K562 (cell line): ENCODE results near the gene TMEM127. TPM values are rescaled to one million over a fixed set of nuclear protein-coding genes. Genes with fewer than 3 reads are reported as not detected.

Experiments used
- ATAC-seq: fragments of 200-7000 bp; cut with Tn5 transposase; 3 replicates; pipeline ENCODE4 v1.9.1; 2020; ENCODE audit warnings: moderate library complexity
- BruUV-seq: library from RNA; stranded (reverse); fragments of 400-500 nt; replicated peaks from 2 replicates; lab custom pipeline; 2021; lab: Mats Ljungman, UMichigan
- CTCF ChIA-PET: fragments of 300-600 bp; formaldehyde crosslinking; extraction: SDS; loops from one replicate; lab custom pipeline; 2021; ENCODE audit warnings: low intra/inter-chr PET ratio; lab: Yijun Ruan, JAX
- POLR2A ChIA-PET: fragments of 300-600, 350-650 bp; sonication (Branson Sonifier 250); formaldehyde crosslinking; extraction: SDS; loops from one replicate; lab custom pipeline; 2021; ENCODE audit warnings: antibody characterized with exemption, inconsistent platforms; lab: Yijun Ruan, JAX
- DNase-seq, 4 experiments: peaks; one replicate each; pipeline versions ENCODE4 v3.0.0 to v3.0.0-alpha.2; 2011 to 2018; ENCODE audit warnings: low spot score in 3 of 4, mixed read lengths in 3 of 4; ENCODE audit errors: extremely low read depth in 1 of 4
- FAIRE-seq: peaks from 2 replicates; lab custom pipeline; 2011; peaks lifted over from hg19 to GRCh38; lab: Jason Lieb, UNC
- H2AFZ ChIP-seq: 2 replicates; pipeline ENCODE4 v1.6.0; 2011; ENCODE audit warnings: low read depth, low read length, control low read depth, inconsistent platforms
- H3K27ac ChIP-seq: fragments of 200-600 bp; 3 replicates; pipeline ENCODE4 v1.8.0; 2011; ENCODE audit warnings: low read depth, mild to moderate bottlenecking, control low read depth, inconsistent platforms, low read length, moderate library complexity, mixed read lengths; ENCODE audit errors: extremely low read depth
- H3K27me3 ChIP-seq, 2 experiments: fragments of 300-600 bp in 1 of 2; 2 replicates in 1 of 2; 3 replicates in 1 of 2; pipeline versions ENCODE4 v1.6.0 to v1.8.0; 2011; ENCODE audit warnings: inconsistent platforms in 2 of 2, low read length in 2 of 2, mild to moderate bottlenecking in 1 of 2, mixed read lengths in 1 of 2, moderate library complexity in 1 of 2; ENCODE audit not compliant: control insufficient read depth in 2 of 2, insufficient read depth in 2 of 2
- H3K36me3 ChIP-seq: fragments of 300-600 bp; 3 replicates; pipeline ENCODE4 v1.8.0; 2011; ENCODE audit warnings: mild to moderate bottlenecking, low read length, inconsistent platforms; ENCODE audit not compliant: control insufficient read depth, insufficient read depth
- H3K4me1 ChIP-seq, 2 experiments: fragments of 200-600 bp in 1 of 2; replicated peaks in 1 of 2; 2 replicates in 1 of 2; 3 replicates in 1 of 2; pipeline versions ENCODE4 v1.5.1 to v1.8.0; 2011; ENCODE audit warnings: inconsistent platforms in 2 of 2, low read length in 2 of 2, mild to moderate bottlenecking in 1 of 2, mixed read lengths in 1 of 2, moderate library complexity in 1 of 2; ENCODE audit not compliant: control insufficient read depth in 2 of 2, insufficient read depth in 2 of 2
- H3K4me2 ChIP-seq: 2 replicates; pipeline ENCODE4 v1.6.1; 2011; ENCODE audit warnings: low read length, control low read depth, inconsistent platforms, mixed read lengths; ENCODE audit not compliant: insufficient read depth
- H3K4me3 ChIP-seq: fragments of 200-600 bp; sonication (generic), shearing (Covaris generic); 2 replicates; pipeline ENCODE4 v1.5.1; 2016; ENCODE audit warnings: control low read depth, inconsistent platforms
- H3K79me2 ChIP-seq: fragments of 200-600 bp; 3 replicates; pipeline ENCODE4 v1.8.0; 2011; ENCODE audit warnings: low read length, inconsistent platforms; ENCODE audit not compliant: control insufficient read depth, insufficient read depth
- H3K9ac ChIP-seq, 2 experiments: 2 replicates each; pipeline versions ENCODE4 v1.6.0 to v1.6.1; 2011; ENCODE audit warnings: low read depth in 2 of 2, low read length in 2 of 2, control low read depth in 1 of 2, inconsistent platforms in 1 of 2, mild to moderate bottlenecking in 1 of 2, mixed read lengths in 1 of 2; ENCODE audit not compliant: insufficient read depth in 1 of 2
- H3K9me1 ChIP-seq: one replicate; pipeline ENCODE4 v1.6.0; 2011; ENCODE audit warnings: inconsistent platforms, mild to moderate bottlenecking, low read length, moderate library complexity; ENCODE audit not compliant: control insufficient read depth, insufficient read depth
- H3K9me3 ChIP-seq: replicated peaks from 2 replicates; pipeline ENCODE4 v1.5.1; 2011; ENCODE audit warnings: low read depth, low read length, inconsistent platforms; ENCODE audit not compliant: control insufficient read depth, insufficient read depth
- H4K20me1 ChIP-seq: replicated peaks from 2 replicates; pipeline ENCODE4 v1.6.1; 2011; ENCODE audit warnings: low read length, inconsistent platforms, mixed read lengths; ENCODE audit not compliant: control insufficient read depth, insufficient read depth
- ELK3 ChIP-seq: fragments of 450-650 bp; formaldehyde crosslinking; IDR thresholded peaks from 2 replicates; pipeline ENCODE4 v1.4.0; 2020; ENCODE audit warnings: mild to moderate bottlenecking
- PHB ChIP-seq: fragments of 250-450 bp; sonication (Bioruptor Pico); IDR thresholded peaks from 2 replicates; pipeline ENCODE4 v1.5.0; 2021
- PRPF4 ChIP-seq: fragments of 200-400 bp; formaldehyde crosslinking; IDR thresholded peaks from one replicate; pipeline ENCODE4 v1.6.1; 2017; ENCODE audit warnings: low read length, low read depth, mild to moderate bottlenecking; ENCODE audit not compliant: insufficient read depth, poor library complexity, severe bottlenecking
- PTBP1 ChIP-seq: fragments of 200-400 bp; formaldehyde crosslinking; IDR thresholded peaks from 2 replicates; pipeline ENCODE4 v1.6.1; 2017; ENCODE audit warnings: low read depth, low read length
- RBM15 ChIP-seq: fragments of 200-400 bp; formaldehyde crosslinking; IDR thresholded peaks from 2 replicates; pipeline ENCODE4 v1.6.1; 2018; ENCODE audit warnings: mild to moderate bottlenecking, low read length, moderate library complexity; ENCODE audit not compliant: insufficient read depth
- SMAD3 ChIP-seq: fragments of 450-650 bp; formaldehyde crosslinking; conservative IDR thresholded peaks from 2 replicates; pipeline ENCODE4 v1.4.0; 2020; ENCODE audit warnings: mild to moderate bottlenecking
- TCF3 ChIP-seq: sonication (generic); formaldehyde crosslinking; IDR thresholded peaks from 2 replicates; pipeline ENCODE4 v1.4.0; 2020; ENCODE audit warnings: mild to moderate bottlenecking, missing genetic modification reagents
- TEAD4 ChIP-seq, 2 experiments: sonication (generic) in 1 of 2; formaldehyde crosslinking in 1 of 2; IDR thresholded peaks; 2 replicates each; pipeline versions ENCODE4 v1.6.1 to v1.8.0; 2012 to 2022; ENCODE audit warnings: borderline replicate concordance in 1 of 2, inconsistent platforms in 1 of 2, low read length in 1 of 2, mild to moderate bottlenecking in 1 of 2, missing genetic modification reagents in 1 of 2
- TSHZ1 ChIP-seq: fragments of 250-450 bp; sonication (Bioruptor Pico); IDR thresholded peaks from 2 replicates; pipeline ENCODE4 v1.4.0; 2020; ENCODE audit warnings: mild to moderate bottlenecking, moderate library complexity
- ZBTB11 ChIP-seq, 3 experiments: fragments of 200-800 bp in 1 of 3; fragments of 250-450 bp in 1 of 3; fragments of 450-650 bp in 1 of 3; sonication (Bioruptor Pico) in 1 of 3; sonication (Bioruptor generic) in 1 of 3; formaldehyde crosslinking in 1 of 3; IDR thresholded peaks; 2 replicates each; pipeline versions ENCODE4 v1.6.1 to v1.8.0; 2016 to 2022; ENCODE audit warnings: mild to moderate bottlenecking in 2 of 3, missing genetic modification characterization in 2 of 3, missing compliant biosample characterization in 1 of 3, moderate library complexity in 1 of 3
- ZEB2 ChIP-seq: fragments of 450-650 bp; IDR thresholded peaks from 2 replicates; pipeline ENCODE4 v1.6.1; 2016
- ZNF134 ChIP-seq: fragments of 250-450 bp; sonication (Bioruptor Pico); conservative IDR thresholded peaks from 2 replicates; pipeline ENCODE4 v1.4.0; 2020
- ZNF584 ChIP-seq: fragments of 200-800 bp; sonication (Bioruptor generic); IDR thresholded peaks from 2 replicates; pipeline ENCODE4 v1.6.1; 2016; ENCODE audit warnings: low read depth, mild to moderate bottlenecking, missing genetic modification characterization, missing compliant biosample characterization
- WGBS: fragments of 100-300 bp; shearing (Covaris generic); methylation state at CpG from one replicate; pipeline ENCODE4 v1.1.6; 2016; ENCODE audit warnings: low coverage, mixed read lengths; ENCODE audit not compliant: insufficient coverage; ENCODE audit errors: missing lambda C conversion rate; 5-methylcytosine and 5-hydroxymethylcytosine counted together
- in situ Hi-C: fragments of 300-500 bp; cut with MboI; formaldehyde crosslinking; loops from 4 replicates; pipeline ENCODE4 v1.15.0; 2018; ENCODE audit warnings: inconsistent platforms, mixed read lengths
- intact Hi-C: fragments of 100-400 bp; cut with micrococcal nuclease; formaldehyde crosslinking; loops from 2 replicates; pipeline ENCODE4 v1.14.2; 2022
- polyA plus RNA-seq, 8 experiments: library from polyadenylated mRNA; depleted of rRNA in 4 of 8; stranded (reverse) in 5 of 8; unstranded in 3 of 8; fragments of >200 nt; fragmentation: Nextera tagmentation in 2 of 8; fragmentation: Illumina TruSeq in 1 of 8; extraction: Ambion mirVana in 2 of 8; extraction: Trizol in 1 of 8; gene quantifications; 2 replicates each; pipeline versions ENCODE4 v1.2.1 to v1.2.3, GENCODE V29; 2011 to 2014; ENCODE audit warnings: inconsistent platforms in 1 of 8, missing spikeins in 1 of 8
- total RNA-seq, 7 experiments: library from RNA; depleted of rRNA in 6 of 7; stranded (reverse); fragments of >200 nt in 6 of 7; fragmentation: Illumina TruSeq in 2 of 7; extraction: Trizol in 2 of 7; gene quantifications; 2 replicates each; pipeline versions ENCODE4 v1.2.1 to v1.2.3, GENCODE V29; 2011 to 2021; ENCODE audit warnings: low replicate concordance in 1 of 7

TMEM127 gene
- total and polyA plus RNA-seq, 9 of the 15 experiments (the other 6 are each of a cell fraction or from before 2014, with no cell fraction given): 1.7 to 20.0 (median 9.9) TPM

GRCh38 chr2:96273763-96274162 lies 8.0 kb upstream of the TMEM127 start:
- no peak for FAIRE-seq
- no peak overlapping the region; the same call in 2 of the 3 replicates for H3K27ac ChIP-seq
- TF ChIP-seq PHB (CRISPR knock-in tag): no peak
- TF ChIP-seq ELK3 (CRISPR knock-in tag): no peak
- TF ChIP-seq TCF3: no peak
- TF ChIP-seq TSHZ1: no peak
- TF ChIP-seq ZBTB11 (CRISPR knock-in tag; IDR thresholded peaks at IDR 0.05): no peak
- no peak for TF ChIP-seq SMAD3 (CRISPR knock-in tag)
- no peak for TF ChIP-seq PRPF4
- no peak for TF ChIP-seq RBM15
- no peak for TF ChIP-seq ZNF134 (CRISPR knock-in tag)
- TF ChIP-seq ZEB2: no peak
- no peak for TF ChIP-seq PTBP1
- no peak for TF ChIP-seq ZNF584 (CRISPR knock-in tag)
- no peak for TF ChIP-seq TEAD4 (IDR thresholded peaks at IDR 0.05; ENCODE audit: low read length)
- TF ChIP-seq TEAD4 (CRISPR knock-in tag; IDR thresholded peaks at IDR 0.05; ENCODE audit: borderline replicate concordance): no peak

More at GRCh38 chr2:96273763-96274162, 8.0 kb upstream of the TMEM127 start:
- no peaks in the 10 kb centered on the region for H3K9me1 ChIP-seq
- DNase-seq (no peak), ATAC-seq (no peak)
- BruUV-seq: no TSS peak
- no peak overlapping the region for H3K4me3 ChIP-seq
- no peak overlapping the region for H3K9ac ChIP-seq
- H4K20me1 ChIP-seq: peaks cover 3% of the 10 kb centered on the region; the same call in 1 of the 2 replicates
- no peak overlapping the region for H3K4me2 ChIP-seq
- 79% methylated on average over 3 of the region's 3 CpGs for whole genome bisulfite sequencing
- H3K36me3 ChIP-seq: peaks cover 87% of the 10 kb centered on the region
- H3K27me3 ChIP-seq: no peaks in the 10 kb centered on the region
- intact Hi-C loops: no loop called here
- CTCF ChIA-PET: no interaction called here
- in situ Hi-C loops: no loop called here
- POLR2A ChIA-PET: interaction anchor here (1.0 to 1.1 kb wide), 3 partner anchors 10 to 64 kb away, joined by 3 to 5 read pairs (median 3); no protein-coding TSS in a partner anchor
- H3K9me3 ChIP-seq: no peaks in the 10 kb centered on the region
- H2AFZ ChIP-seq: no peak overlapping the region
- H3K4me1 ChIP-seq: no peaks in the 10 kb centered on the region
- H3K79me2 ChIP-seq: no peaks in the 10 kb centered on the region
